Measurements from ENCODE around the gene SUMO3.
"Not testable (repeated sequence)": the region's sequence is repeated elsewhere in the genome, so short reads cannot be mapped to it uniquely, and the experiment has no call there.

The SUMO3 gene

GRCh38 chr21:44835647-44835973 is 17.7 kb upstream of the SUMO3 start:
- TF ChIP-seq, protein P1, sequence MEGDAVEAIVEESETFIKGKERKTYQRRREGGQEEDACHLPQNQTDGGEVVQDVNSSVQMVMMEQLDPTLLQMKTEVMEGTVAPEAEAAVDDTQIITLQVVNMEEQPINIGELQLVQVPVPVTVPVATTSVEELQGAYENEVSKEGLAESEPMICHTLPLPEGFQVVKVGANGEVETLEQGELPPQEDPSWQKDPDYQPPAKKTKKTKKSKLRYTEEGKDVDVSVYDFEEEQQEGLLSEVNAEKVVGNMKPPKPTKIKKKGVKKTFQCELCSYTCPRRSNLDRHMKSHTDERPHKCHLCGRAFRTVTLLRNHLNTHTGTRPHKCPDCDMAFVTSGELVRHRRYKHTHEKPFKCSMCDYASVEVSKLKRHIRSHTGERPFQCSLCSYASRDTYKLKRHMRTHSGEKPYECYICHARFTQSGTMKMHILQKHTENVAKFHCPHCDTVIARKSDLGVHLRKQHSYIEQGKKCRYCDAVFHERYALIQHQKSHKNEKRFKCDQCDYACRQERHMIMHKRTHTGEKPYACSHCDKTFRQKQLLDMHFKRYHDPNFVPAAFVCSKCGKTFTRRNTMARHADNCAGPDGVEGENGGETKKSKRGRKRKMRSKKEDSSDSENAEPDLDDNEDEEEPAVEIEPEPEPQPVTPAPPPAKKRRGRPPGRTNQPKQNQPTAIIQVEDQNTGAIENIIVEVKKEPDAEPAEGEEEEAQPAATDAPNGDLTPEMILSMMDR (IDR thresholded peaks at IDR 0.05; ENCODE audit: low read depth, low read length, missing control alignments): no peak
- H3K4me3 ChIP-seq (replicated peaks; ENCODE audit: low read depth, low read length): no peak overlapping the region
- DNase-seq (ENCODE audit: extremely low read depth, low read depth): no peak

GRCh38 chr21:44834951-44835646 is 17.2 kb upstream of the SUMO3 start:
- TF ChIP-seq, protein P1 (IDR thresholded peaks at IDR 0.05; ENCODE audit: low read depth, low read length, missing control alignments): no peak
- no peak overlapping the region for H3K4me3 ChIP-seq (replicated peaks; ENCODE audit: low read depth, low read length)
- DNase-seq (ENCODE audit: extremely low read depth, low read depth): no peak

DNA sequence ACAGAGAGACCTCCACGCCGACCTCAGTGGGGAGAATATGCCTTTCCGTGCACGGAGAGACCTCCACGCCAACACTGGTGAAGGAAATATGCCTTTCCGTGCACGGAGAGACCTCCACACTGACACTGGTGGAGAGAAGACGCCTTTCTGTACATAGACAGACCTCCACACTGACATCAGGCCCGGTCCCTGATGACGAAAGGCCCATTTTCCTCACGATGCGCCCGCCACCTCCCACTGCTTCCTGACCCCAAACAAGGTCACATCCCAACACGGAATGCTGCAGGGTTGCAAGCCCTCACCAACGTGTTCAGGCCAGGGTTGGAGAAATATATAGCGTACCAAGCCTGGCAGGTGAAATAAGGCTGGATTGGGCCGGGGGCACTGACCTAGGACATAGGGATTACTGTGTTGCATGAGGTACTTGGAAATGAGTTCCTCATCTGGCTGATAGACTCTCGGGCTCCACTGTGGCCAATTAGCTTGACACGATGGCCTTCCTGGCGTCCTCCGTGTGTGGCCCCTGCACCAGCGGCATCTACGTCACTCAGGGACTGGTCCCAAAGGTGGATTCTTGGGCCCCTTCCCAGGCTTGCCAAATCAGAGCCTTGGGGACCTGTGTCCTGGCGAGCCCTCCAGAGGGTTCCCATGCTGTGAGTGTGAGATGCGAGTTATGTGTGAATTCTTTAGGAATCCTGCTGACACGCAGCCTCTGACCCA is 16.5 kb upstream of the SUMO3 start:
- TF ChIP-seq, protein P1 (IDR thresholded peaks at IDR 0.05; ENCODE audit: low read depth, low read length, missing control alignments): no peak
- no peak for DNase-seq (ENCODE audit: extremely low read depth, low read depth)
- H3K4me3 ChIP-seq (replicated peaks; ENCODE audit: low read depth, low read length): no peak overlapping the region

GRCh38 chr21:44833663-44834062 is 15.8 kb upstream of the SUMO3 start:
- no peak for DNase-seq (ENCODE audit: extremely low read depth, low read depth)
- TF ChIP-seq, protein P1 (IDR thresholded peaks at IDR 0.05; ENCODE audit: low read depth, low read length, missing control alignments): no peak
- no peak overlapping the region for H3K4me3 ChIP-seq (replicated peaks; ENCODE audit: low read depth, low read length)

- DNase-seq (ENCODE audit: extremely low read depth, low read depth); H3K4me3 ChIP-seq (replicated peaks; ENCODE audit: low read depth, low read length): not testable (repeated sequence)
Observed at GRCh38 chr21:44832516-44833255, 14.8 kb upstream of the SUMO3 start.

GRCh38 chr21:44831227-44831860 is 13.5 kb upstream of the SUMO3 start:
- TF ChIP-seq, protein P1 (IDR thresholded peaks at IDR 0.05; ENCODE audit: low read depth, low read length, missing control alignments): no peak
- no peak overlapping the region for H3K4me3 ChIP-seq (replicated peaks; ENCODE audit: low read depth, low read length)
- no peak for DNase-seq (ENCODE audit: extremely low read depth, low read depth)

Measured in HFF-Myc (cell line).